H9 (cell line): ENCODE results near the gene WDR7. TPM values are rescaled to one million over a fixed set of nuclear protein-coding genes. Genes with fewer than 3 reads are reported as not detected.

ENCODE experiments used
- DNase-seq: peaks from one replicate; pipeline ENCODE4 v3.0.0-alpha.2; 2017
- H2AFZ ChIP-seq: one replicate; pipeline ENCODE4 v1.6.1; 2013; ENCODE audit warnings: mild to moderate bottlenecking, low read length, control low read depth, moderate library complexity
- H2AK5ac ChIP-seq: 2 replicates; pipeline ENCODE4 v1.6.1; 2013; ENCODE audit warnings: low read length, control low read depth, mixed read lengths; ENCODE audit not compliant: insufficient read length
- H2BK120ac ChIP-seq: one replicate; pipeline ENCODE4 v1.6.1; 2013; ENCODE audit warnings: low read depth, mild to moderate bottlenecking, low read length, control low read depth, inconsistent platforms; ENCODE audit not compliant: poor library complexity, severe bottlenecking
- H2BK12ac ChIP-seq: 2 replicates; pipeline ENCODE4 v1.6.1; 2013; ENCODE audit warnings: low read length, control low read depth, mixed read lengths, low read depth; ENCODE audit not compliant: insufficient read length
- H2BK15ac ChIP-seq: 2 replicates; pipeline ENCODE4 v1.6.1; 2013; ENCODE audit warnings: low read depth, low read length, control low read depth
- H2BK20ac ChIP-seq: one replicate; pipeline ENCODE4 v1.6.1; 2013; ENCODE audit warnings: low read depth, mild to moderate bottlenecking, low read length, control low read depth, inconsistent platforms; ENCODE audit not compliant: poor library complexity, severe bottlenecking
- H2BK5ac ChIP-seq: 2 replicates; pipeline ENCODE4 v1.6.1; 2013; ENCODE audit warnings: low read length, control low read depth, mixed read lengths; ENCODE audit not compliant: insufficient read length
- H3K14ac ChIP-seq: 2 replicates; pipeline ENCODE4 v1.6.1; 2013; ENCODE audit warnings: low read length, control low read depth; ENCODE audit not compliant: insufficient read depth
- H3K18ac ChIP-seq: 2 replicates; pipeline ENCODE4 v1.6.1; 2013; ENCODE audit warnings: low read depth, mild to moderate bottlenecking, mixed read lengths, low read length, control low read depth; ENCODE audit not compliant: insufficient read length
- H3K23ac ChIP-seq: 2 replicates; pipeline ENCODE4 v1.6.1; 2013; ENCODE audit warnings: low read length, control low read depth, mixed read lengths, low read depth; ENCODE audit not compliant: insufficient read length
- H3K23me2 ChIP-seq: 2 replicates; pipeline ENCODE4 v1.6.1; 2013; ENCODE audit warnings: low read depth, mild to moderate bottlenecking, mixed read lengths, low read length, control low read depth; ENCODE audit not compliant: insufficient read length, poor library complexity, severe bottlenecking
- H3K27ac ChIP-seq: 2 replicates; pipeline ENCODE4 v1.5.1; 2013; ENCODE audit warnings: low read length, control low read depth, mixed read lengths, low read depth; ENCODE audit not compliant: insufficient read length
- H3K27me3 ChIP-seq: 2 replicates; pipeline ENCODE4 v1.6.1; 2013; ENCODE audit warnings: low read length, control low read depth, inconsistent platforms; ENCODE audit not compliant: insufficient read depth
- H3K4ac ChIP-seq: 2 replicates; pipeline ENCODE4 v1.6.1; 2013; ENCODE audit warnings: low read depth, mild to moderate bottlenecking, control low read depth, inconsistent platforms, low read length, moderate library complexity
- H3K4me1 ChIP-seq: 2 replicates; pipeline ENCODE4 v1.6.1; 2013; ENCODE audit warnings: low read length, control low read depth, inconsistent platforms; ENCODE audit not compliant: insufficient read depth
- H3K4me2 ChIP-seq: 2 replicates; pipeline ENCODE4 v1.6.1; 2013; ENCODE audit warnings: low read length, control low read depth, mixed read lengths; ENCODE audit not compliant: insufficient read length, insufficient read depth
- H3K56ac ChIP-seq: 2 replicates; pipeline ENCODE4 v1.6.1; 2013; ENCODE audit warnings: low read depth, mild to moderate bottlenecking, mixed read lengths, low read length, control low read depth; ENCODE audit not compliant: insufficient read length
- H3K79me1 ChIP-seq: 2 replicates; pipeline ENCODE4 v1.6.1; 2013; ENCODE audit warnings: low read depth, mild to moderate bottlenecking, moderate library complexity, low read length, control low read depth, inconsistent platforms; ENCODE audit not compliant: insufficient read depth, poor library complexity, severe bottlenecking
- H3K79me2 ChIP-seq: 2 replicates; pipeline ENCODE4 v1.6.1; 2013; ENCODE audit warnings: low read length, control low read depth, inconsistent platforms; ENCODE audit not compliant: insufficient read depth
- H3K9ac ChIP-seq: 2 replicates; pipeline ENCODE4 v1.6.1; 2013; ENCODE audit warnings: low read length, control low read depth, mixed read lengths; ENCODE audit not compliant: insufficient read length; ENCODE audit errors: extremely low read depth
- H3K9me3 ChIP-seq: one replicate; pipeline ENCODE4 v1.6.1; 2013; ENCODE audit warnings: low read depth, low read length, inconsistent platforms; ENCODE audit not compliant: control insufficient read depth
- H3T11ph ChIP-seq: one replicate; pipeline ENCODE4 v1.6.1; 2013; ENCODE audit warnings: mild to moderate bottlenecking, low read length, control low read depth, inconsistent platforms
- H4K20me1 ChIP-seq: one replicate; pipeline ENCODE4 v1.6.1; 2013; ENCODE audit not compliant: control insufficient read depth, insufficient read length, insufficient read depth
- H4K5ac ChIP-seq: 2 replicates; pipeline ENCODE4 v1.6.1; 2013; ENCODE audit warnings: low read depth, mild to moderate bottlenecking, mixed read lengths, low read length, control low read depth; ENCODE audit not compliant: insufficient read length
- H4K8ac ChIP-seq: replicated peaks from 2 replicates; pipeline ENCODE4 v1.6.1; 2013; ENCODE audit warnings: low read length, control low read depth, mixed read lengths, low read depth; ENCODE audit not compliant: insufficient read length
- H4K91ac ChIP-seq: 2 replicates; pipeline ENCODE4 v1.6.1; 2013; ENCODE audit warnings: low read depth, mild to moderate bottlenecking, moderate library complexity, mixed read lengths, low read length, control low read depth; ENCODE audit not compliant: insufficient read length
- H3K27ac Mint-ChIP-seq, 3 experiments: 2 replicates in 2 of 3; 3 replicates in 1 of 3; pipeline ENCODE4 v1.8.0; 2020 to 2021; ENCODE audit warnings: mixed read lengths in 3 of 3, mild to moderate bottlenecking in 1 of 3, moderate library complexity in 1 of 3
- H3K27me3 Mint-ChIP-seq: 2 replicates; pipeline ENCODE4 v1.8.0; 2021; ENCODE audit warnings: low read depth, mild to moderate bottlenecking, moderate library complexity, mixed read lengths
- H3K36me3 Mint-ChIP-seq, 3 experiments: 2 replicates in 2 of 3; 3 replicates in 1 of 3; pipeline ENCODE4 v1.8.0; 2020 to 2021; ENCODE audit warnings: low read depth in 3 of 3, mixed read lengths in 3 of 3; ENCODE audit not compliant: insufficient read depth in 1 of 3
- H3K4me1 Mint-ChIP-seq, 2 experiments: 2 replicates each; pipeline ENCODE4 v1.8.0; 2020; ENCODE audit warnings: mixed read lengths in 2 of 2
- H3K4me3 Mint-ChIP-seq, 2 experiments: 2 replicates in 1 of 2; 3 replicates in 1 of 2; pipeline ENCODE4 v1.8.0; 2020 to 2021; ENCODE audit warnings: mild to moderate bottlenecking in 2 of 2, mixed read lengths in 2 of 2, moderate library complexity in 1 of 2
- H3K9me3 Mint-ChIP-seq, 2 experiments: 2 replicates in 1 of 2; 3 replicates in 1 of 2; pipeline ENCODE4 v1.8.0; 2020; ENCODE audit warnings: mild to moderate bottlenecking in 2 of 2, mixed read lengths in 2 of 2, moderate library complexity in 1 of 2
- CTCF ChIP-seq: fragments of 200-600 bp; sonication (generic); conservative IDR thresholded peaks from 3 replicates; pipeline ENCODE4 v1.8.0; 2021; ENCODE audit warnings: antibody characterized with exemption, mild to moderate bottlenecking
- WGBS: extraction: QIAGEN DNeasy Blood & Tissue Kit; methylation state at CpG from one replicate; pipeline ENCODE4 v1.1.7; 2013; ENCODE audit warnings: missing lambda C conversion rate, low lambda C conversion rate, mixed read lengths; ENCODE audit not compliant: insufficient read length; ENCODE audit errors: extremely low coverage; 5-methylcytosine and 5-hydroxymethylcytosine counted together
- total RNA-seq: library from RNA; stranded (reverse); gene quantifications from 2 replicates; pipeline ENCODE4 v1.2.1, GENCODE V29; 2021

The WDR7 gene
- total RNA-seq, 1 experiment from 2014 or later: 14.8 TPM

DNA sequence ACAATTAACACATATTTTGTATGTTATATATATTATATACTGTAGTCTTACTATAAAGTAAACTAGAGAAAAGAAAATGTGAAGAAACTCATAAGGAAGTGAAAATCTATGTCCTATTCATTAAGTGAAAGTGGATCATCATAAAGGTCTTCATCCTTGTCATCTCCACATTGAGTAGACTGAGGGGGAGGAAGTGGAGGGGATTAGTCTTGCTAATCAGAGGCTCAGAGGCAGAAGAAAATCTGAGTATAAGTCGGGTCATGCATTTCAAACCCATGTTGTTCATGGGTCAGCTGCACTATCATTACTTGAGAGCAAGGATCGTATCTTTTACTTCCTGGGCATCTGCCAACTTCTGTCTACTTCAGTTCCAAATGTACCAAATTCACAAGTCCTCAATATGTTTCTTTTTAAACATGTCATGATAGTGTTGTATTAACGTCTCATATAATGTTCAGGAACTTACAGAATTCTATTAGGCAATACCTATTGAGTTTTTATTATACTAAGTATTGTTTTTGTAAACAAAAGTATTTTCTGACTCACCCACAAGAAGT lies 286.8 kb downstream of the WDR7 start:
- Histone ChIP-seq H4K20me1 (no peaks in the 10 kb centered on the region), H3K79me2 (no peaks in the 10 kb centered on the region), H3K9me3 (no peaks in the 10 kb centered on the region), H3T11ph (no peak overlapping the region), H3K4ac (no peak overlapping the region), H2BK5ac (no peak overlapping the region), H3K23ac (no peak overlapping the region), H2BK15ac (no peak overlapping the region), H3K4me2 (no peak overlapping the region), H4K8ac (no peak overlapping the region), H3K4me1 (no peaks in the 10 kb centered on the region; the same call in 1 of the 2 replicates), H4K91ac (no peak overlapping the region), H2BK12ac (no peak overlapping the region), H3K27ac (no peak overlapping the region), H4K5ac (no peak overlapping the region), H2AK5ac (no peak overlapping the region), H3K79me1 (no peaks in the 10 kb centered on the region), H3K56ac (no peak overlapping the region), H3K14ac (no peak overlapping the region), H3K18ac (no peak overlapping the region), H3K27me3 (no peaks in the 10 kb centered on the region), H3K23me2 (no peaks in the 10 kb centered on the region), H2BK20ac (no peak overlapping the region), H2AFZ (no peak overlapping the region), H3K9ac (no peak overlapping the region), H2BK120ac (no peak overlapping the region)
- H3K36me3 Mint-ChIP-seq: no peaks in the 10 kb centered on the region
- no peak overlapping the region; a peak in 1 of 7 replicates for H3K27ac Mint-ChIP-seq
- H3K4me3 Mint-ChIP-seq: no peak overlapping the region
- no peak for TF ChIP-seq CTCF
- H3K27me3 Mint-ChIP-seq: no peaks in the 10 kb centered on the region
- peaks cover 19 to 23% of the 10 kb centered on the region in 2 experiments for H3K4me1 Mint-ChIP-seq
- no peaks in the 10 kb centered on the region for H3K9me3 Mint-ChIP-seq
- no CpG with 5 or more reads among the region's 3 CpGs for WGBS
- DNase-seq: no peak
